Skeletal muscle cell (primary cell): Measurements from ENCODE around the gene BMP7.
"Not testable (repeated sequence)": the region's sequence is repeated elsewhere in the genome, so short reads cannot be mapped to it uniquely, and the experiment has no call there.

ENCODE experiments used
- DNase-seq: peaks from one replicate; pipeline ENCODE4 v3.0.0-alpha.2; 2010; ENCODE audit warnings: low read depth
- H3K4me3 ChIP-seq: 2 replicates; pipeline ENCODE4 v1.5.1; 2011; ENCODE audit warnings: low read depth, mild to moderate bottlenecking, control low read depth, low read length, moderate library complexity

The BMP7 gene

DNA sequence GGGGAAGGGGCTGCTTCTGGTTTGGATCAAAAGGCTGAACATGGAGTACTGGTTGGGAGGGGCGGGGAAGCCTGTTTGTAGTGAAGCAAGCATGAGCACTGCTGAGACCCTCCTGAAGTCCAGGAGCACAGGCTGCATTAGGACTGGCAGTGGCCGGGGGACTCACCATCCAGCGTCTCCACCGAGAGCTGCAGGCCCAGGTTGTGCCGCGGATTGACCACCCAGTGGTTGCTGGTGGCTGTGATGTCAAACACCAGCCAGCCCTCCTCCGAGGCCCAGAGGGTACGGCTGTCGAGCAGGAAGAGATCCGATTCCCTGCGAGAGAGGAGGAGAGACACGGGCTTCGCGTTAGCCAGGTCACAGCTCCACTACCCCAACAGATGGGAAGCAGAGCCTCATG, 64.1 kb downstream of the BMP7 start:
- DNase-seq, result no peak
- no peak overlapping the region for H3K4me3 ChIP-seq

- no peak for DNase-seq
- H3K4me3 ChIP-seq, result no peak overlapping the region
These were observed 65.4 kb downstream of the BMP7 start for GRCh38 chr20:57200882-57201695.

- no peak overlapping the region for H3K4me3 ChIP-seq
- no peak for DNase-seq
These were observed 66.6 kb downstream of the BMP7 start for GRCh38 chr20:57199656-57200405.

GRCh38 chr20:57198132-57199072, 68.0 kb downstream of the BMP7 start:
- no peak overlapping the region for H3K4me3 ChIP-seq
- DNase-seq, result no peak

DNA sequence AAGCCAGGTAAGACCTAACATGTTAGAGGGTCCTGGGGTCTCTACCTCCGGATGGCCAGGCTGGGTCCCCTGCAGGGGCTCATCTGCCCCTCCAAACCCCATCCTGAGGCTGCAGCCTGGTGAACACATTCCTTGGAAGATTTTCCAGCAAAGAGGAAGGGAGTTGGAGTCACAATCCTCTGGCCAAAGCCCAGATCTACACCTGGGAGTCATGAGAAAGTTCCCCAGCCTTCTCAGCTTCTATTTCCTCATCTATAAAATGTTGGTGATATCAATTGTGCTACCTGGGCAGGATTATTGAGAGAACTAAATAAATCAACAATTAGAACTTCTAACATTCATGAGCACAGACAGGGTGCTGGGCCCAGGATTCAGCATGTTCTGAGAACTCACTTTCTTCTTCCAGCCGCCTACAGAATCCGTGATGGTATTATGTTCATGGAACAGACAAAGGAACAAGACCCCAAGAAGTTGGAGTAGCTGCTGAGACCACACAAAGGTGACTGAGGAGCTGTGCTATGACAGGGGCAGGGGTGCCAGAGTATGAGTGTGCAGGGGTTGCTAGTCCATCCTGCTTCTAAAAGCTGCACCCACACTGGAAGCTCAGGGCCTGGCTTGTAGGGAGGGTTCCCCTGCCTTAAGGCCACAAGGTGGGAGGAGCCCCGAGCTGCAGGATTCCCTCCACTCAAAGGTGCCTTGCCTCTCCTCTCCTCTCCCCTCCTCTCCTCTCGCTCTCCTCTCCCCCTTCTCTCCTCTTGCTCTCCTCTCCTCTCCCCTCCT, 68.9 kb downstream of the BMP7 start:
- no peak overlapping the region for H3K4me3 ChIP-seq
- no peak for DNase-seq

DNA sequence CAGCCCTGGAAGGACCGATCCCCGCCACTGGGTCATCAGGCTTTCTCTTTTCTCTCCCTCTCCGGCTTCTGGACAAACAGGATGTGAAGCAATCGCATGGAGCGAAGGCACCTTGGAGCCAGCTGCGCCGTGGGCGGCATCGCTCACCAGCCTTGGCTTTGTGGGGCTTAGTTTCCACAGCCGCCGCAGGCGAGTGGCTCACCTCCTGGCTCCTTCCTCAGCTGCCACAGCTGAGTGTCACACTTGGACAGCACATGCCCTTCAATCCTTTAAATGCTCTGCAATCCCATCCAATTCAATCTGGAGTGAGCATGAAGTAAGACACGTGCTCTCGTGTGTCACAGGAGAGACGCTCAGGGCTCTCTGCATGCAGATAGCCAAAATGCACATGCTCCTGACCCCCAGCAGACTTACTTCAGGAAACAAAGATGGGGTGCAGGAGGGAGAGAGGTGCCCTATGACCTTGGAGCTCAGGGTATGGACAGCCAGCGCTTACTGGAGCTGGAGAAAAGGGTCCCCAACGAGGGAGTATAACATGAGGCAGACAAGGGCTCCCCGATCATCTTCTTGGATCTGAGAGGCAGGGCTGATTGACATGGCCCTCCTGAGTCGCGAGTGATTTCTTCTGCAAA, 70.9 kb downstream of the BMP7 start:
- no peak overlapping the region for H3K4me3 ChIP-seq
- DNase-seq, result no peak

GRCh38 chr20:57195023-57195422, 71.4 kb downstream of the BMP7 start:
- DNase-seq, result no peak

GRCh38 chr20:57194154-57194553, 72.3 kb downstream of the BMP7 start:
- no peak for DNase-seq
- no peak overlapping the region for H3K4me3 ChIP-seq

More at GRCh38 chr20:57195023-57195422, 71.4 kb downstream of the BMP7 start:
- H3K4me3 ChIP-seq, result no peak overlapping the region

GRCh38 chr20:57193094-57193493, 73.3 kb downstream of the BMP7 start:
- no peak for DNase-seq
- no peak overlapping the region for H3K4me3 ChIP-seq

DNA sequence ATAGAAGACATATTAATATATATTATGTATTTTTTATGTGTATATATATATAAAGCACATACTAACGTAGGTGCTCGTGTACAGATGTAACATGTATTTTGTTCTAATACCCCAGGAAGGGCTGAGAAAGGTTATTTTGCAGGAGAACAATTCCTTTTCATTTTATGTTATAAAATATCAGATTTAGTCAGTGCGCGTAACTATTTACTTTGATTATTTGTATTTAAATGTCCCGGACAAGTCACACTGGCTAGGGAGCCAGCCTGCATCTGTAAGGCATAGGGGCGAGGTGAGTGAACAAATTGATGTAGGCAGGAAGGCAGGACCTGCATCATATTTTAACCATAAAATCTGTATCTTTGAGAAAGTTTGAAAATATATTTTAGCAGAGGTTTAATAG, 74.1 kb downstream of the BMP7 start:
- DNase-seq, result no peak
- H3K4me3 ChIP-seq, result no peak overlapping the region

DNA sequence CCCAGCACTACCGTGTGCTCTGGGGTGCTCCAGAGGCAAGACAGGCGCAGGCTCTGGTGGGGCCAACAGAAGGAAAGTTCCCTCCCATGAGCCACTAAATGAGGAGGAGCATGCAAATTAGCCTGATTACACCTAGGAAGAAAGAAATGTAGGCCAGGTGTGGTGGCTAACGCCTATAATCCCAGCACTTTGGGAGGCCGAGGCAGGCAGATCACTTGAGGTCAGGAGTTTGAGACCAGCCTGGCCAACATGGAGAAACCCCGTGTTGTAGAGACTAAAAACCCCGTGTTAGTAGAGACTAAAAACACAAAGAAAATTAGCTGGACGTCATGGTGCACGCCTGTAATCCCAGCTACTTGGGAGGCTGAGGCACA, 75.2 kb downstream of the BMP7 start:
- not testable (repeated sequence) for H3K4me3 ChIP-seq, DNase-seq

GRCh38 chr20:57190536-57191264, 75.7 kb downstream of the BMP7 start:
- H3K4me3 ChIP-seq, result no peak overlapping the region
- no peak for DNase-seq

DNA sequence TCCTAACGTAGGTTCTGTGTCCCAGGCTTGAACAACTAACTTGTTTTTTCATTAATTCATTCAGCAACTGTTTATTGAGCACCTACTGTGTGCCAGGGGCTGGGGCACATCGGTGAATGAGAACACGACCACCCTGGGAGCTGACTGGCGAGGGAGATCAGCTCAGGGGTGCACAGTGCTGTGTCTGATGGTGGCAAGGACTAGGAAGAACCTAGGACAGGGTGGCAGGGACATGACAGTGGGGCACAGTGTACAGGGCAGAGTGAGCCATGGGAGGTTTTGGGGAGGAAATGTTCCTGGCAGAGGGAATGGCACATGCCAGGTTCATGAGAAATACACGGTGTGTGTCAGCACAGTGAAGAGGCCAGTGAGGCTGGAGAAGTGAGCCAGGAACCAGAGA, 76.7 kb downstream of the BMP7 start:
- DNase-seq, result no peak
- H3K4me3 ChIP-seq, result no peak overlapping the region

GRCh38 chr20:57188576-57189079, 77.8 kb downstream of the BMP7 start:
- no peak overlapping the region for H3K4me3 ChIP-seq
- DNase-seq, result no peak

- H3K4me3 ChIP-seq, result no peak overlapping the region
- no peak for DNase-seq
These were observed 78.4 kb downstream of the BMP7 start for GRCh38 chr20:57188056-57188455.

- H3K4me3 ChIP-seq, result no peak overlapping the region
- DNase-seq, result no peak
These were observed 79.3 kb downstream of the BMP7 start for GRCh38 chr20:57187068-57187634.

GRCh38 chr20:57186192-57186591, 80.2 kb downstream of the BMP7 start:
- no peak overlapping the region for H3K4me3 ChIP-seq
- DNase-seq, result no peak
